ENCODE results near the gene THRB. TPM values are rescaled to one million over a fixed set of nuclear protein-coding genes. Genes with fewer than 3 reads are reported as not detected.

Gene THRB
- total RNA-seq, 4 donors from 2014 or later = 3.7 to 11.3 (median 6.1) TPM

GRCh38 chr3:24462737-24463136 is 31.9 kb downstream of the THRB start:
- TF ChIP-seq POLR2A (IDR thresholded peaks at IDR 0.05) (no peak), CTCF (IDR thresholded peaks at IDR 0.05) (no peak)
- intact Hi-C loops (cut with DNase I) = no loop called here
- no peak for DNase-seq
- 38 to 58% methylated on average over 1 of the region's 1 CpG for WGBS, 2 donors
- Histone ChIP-seq H3K9me3 (no peaks in the 10 kb centered on the region), H3K27ac (no peak overlapping the region), H3K4me3 (no peak overlapping the region), H3K4me1 (peaks cover 0 to 5% (median 0%) of the 10 kb centered on the region in 3 donors), H3K27me3 (no peaks in the 10 kb centered on the region), H3K36me3 (no peaks in the 10 kb centered on the region)

DNA sequence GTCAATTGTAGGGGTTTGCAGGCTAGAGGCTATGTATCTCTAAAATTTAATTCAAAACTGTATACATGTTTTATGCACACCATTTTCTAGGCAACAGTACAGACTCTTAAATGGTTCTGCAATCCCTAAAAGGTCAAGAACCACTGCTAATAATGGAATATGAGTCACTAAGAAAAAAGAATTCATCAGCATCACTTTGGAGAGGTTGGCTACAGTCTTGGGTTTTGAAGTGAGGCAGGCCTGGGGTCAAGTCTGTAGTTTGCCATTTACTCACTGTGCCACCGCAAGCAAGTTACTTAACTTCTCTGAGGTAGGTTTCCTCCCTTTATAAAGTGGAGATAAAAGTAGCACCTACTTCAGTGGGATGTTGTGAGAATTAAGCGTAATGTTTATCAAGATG is 33.7 kb downstream of the THRB start:
- intact Hi-C loops (cut with DNase I) = no loop called here
- Histone ChIP-seq H3K27ac (no peak overlapping the region), H3K9me3 (no peaks in the 10 kb centered on the region), H3K36me3 (no peaks in the 10 kb centered on the region), H3K4me1 (peaks cover 0 to 13% (median 0%) of the 10 kb centered on the region in 3 donors), H3K27me3 (no peaks in the 10 kb centered on the region), H3K4me3 (no peak overlapping the region)
- TF ChIP-seq POLR2A (IDR thresholded peaks at IDR 0.05) = no peak
- no peak for TF ChIP-seq CTCF (IDR thresholded peaks at IDR 0.05)
- no peak for DNase-seq
- 94 to 97% methylated on average over 2 of the region's 2 CpGs for WGBS, 2 donors

GRCh38 chr3:24457719-24458118 is 36.9 kb downstream of the THRB start:
- Histone ChIP-seq H3K27ac (no peak overlapping the region), H3K36me3 (no peaks in the 10 kb centered on the region), H3K9me3 (no peaks in the 10 kb centered on the region), H3K27me3 (no peaks in the 10 kb centered on the region), H3K4me3 (no peak overlapping the region), H3K4me1 (peaks cover 0 to 13% (median 0%) of the 10 kb centered on the region in 3 donors)
- TF ChIP-seq POLR2A (IDR thresholded peaks at IDR 0.05) (no peak), CTCF (IDR thresholded peaks at IDR 0.05) (no peak)
- intact Hi-C loops (cut with DNase I) = no loop called here
- no peak for DNase-seq
- 56 to 63% methylated on average over 2 of the region's 2 CpGs for WGBS, 2 donors

DNA sequence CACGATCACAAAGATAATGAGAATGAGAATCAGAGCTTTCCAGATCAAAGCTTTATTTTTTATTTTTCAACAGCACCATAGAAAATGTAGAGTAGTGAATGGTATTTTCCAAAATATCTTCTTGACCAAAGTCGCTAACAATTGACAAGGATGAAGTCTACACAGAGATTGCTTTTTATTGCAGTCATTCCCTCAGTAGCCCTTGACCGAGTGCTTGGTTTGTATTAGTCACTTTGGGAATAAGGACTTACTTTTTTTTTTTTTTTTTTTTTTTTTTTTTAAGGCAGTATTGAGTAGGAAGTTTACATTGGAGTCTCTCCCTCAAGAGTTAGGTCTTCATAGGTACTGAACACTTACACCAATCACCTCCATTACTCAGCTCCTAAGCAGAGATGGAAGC is 39.8 kb downstream of the THRB start:
- H3K4me3 ChIP-seq = no peak overlapping the region
- H3K9me3 ChIP-seq = no peaks in the 10 kb centered on the region
- H3K36me3 ChIP-seq = no peaks in the 10 kb centered on the region
- H3K27me3 ChIP-seq = no peaks in the 10 kb centered on the region
- H3K4me1 ChIP-seq = peaks cover 0 to 35% (median 0%) of the 10 kb centered on the region in 3 donors
- 78 to 85% methylated on average over 3 of the region's 3 CpGs for WGBS, 2 donors
- H3K27ac ChIP-seq = no peak overlapping the region
- intact Hi-C loops (cut with DNase I) = no loop called here
- DNase-seq = no peak
- TF ChIP-seq POLR2A (IDR thresholded peaks at IDR 0.05) = no peak
- no peak for TF ChIP-seq CTCF (IDR thresholded peaks at IDR 0.05)

- H3K4me3 ChIP-seq = no peak overlapping the region
- H3K4me1 ChIP-seq = peaks cover 0 to 39% (median 0%) of the 10 kb centered on the region in 3 donors
- TF ChIP-seq CTCF (IDR thresholded peaks at IDR 0.05) = no peak
- TF ChIP-seq POLR2A (IDR thresholded peaks at IDR 0.05) = no peak
- H3K27me3 ChIP-seq = no peaks in the 10 kb centered on the region
- intact Hi-C loops (cut with DNase I) = no loop called here
- no peak for DNase-seq
- no peaks in the 10 kb centered on the region for H3K9me3 ChIP-seq
- no peak overlapping the region for H3K27ac ChIP-seq
- H3K36me3 ChIP-seq = no peaks in the 10 kb centered on the region
Measured at GRCh38 chr3:24454393-24454792, 40.3 kb downstream of the THRB start.

Measured in esophagus squamous epithelium (tissue), 5 donors.